Suprapubic skin (tissue), 4 donors: Measurements from ENCODE around the gene CGNL1. TPM values are rescaled to one million over a fixed set of nuclear protein-coding genes. Genes with fewer than 3 reads are reported as not detected.
A peak's percentile ranks its signal among the peaks of the same experiment; 100 is the strongest.

Source experiments
- DNase-seq, 2 donors: peaks; one replicate each; pipeline ENCODE4 v3.0.0-alpha.2; 2019; ENCODE audit warnings: low spot score in 2 of 2
- H3K27ac ChIP-seq: fragments of 200-600 bp; sonication (generic); one replicate; pipeline ENCODE4 v1.5.1; 2019
- H3K27me3 ChIP-seq: fragments of 200-600 bp; sonication (generic); one replicate; pipeline ENCODE4 v1.5.1; 2019
- H3K36me3 ChIP-seq: fragments of 200-600 bp; sonication (generic); one replicate; pipeline ENCODE4 v1.5.1; 2019
- H3K4me1 ChIP-seq: fragments of 200-600 bp; sonication (generic); one replicate; pipeline ENCODE4 v1.5.1; 2019
- H3K4me3 ChIP-seq: fragments of 200-600 bp; sonication (generic); one replicate; pipeline ENCODE4 v1.5.1; 2019; ENCODE audit warnings: mild to moderate bottlenecking
- H3K9me3 ChIP-seq: fragments of 200-600 bp; sonication (generic); one replicate; pipeline ENCODE4 v1.5.1; 2019
- CTCF ChIP-seq, 2 donors: fragments of 200-600 bp in 1 of 2; fragments of 450-650 bp in 1 of 2; sonication (generic) in 1 of 2; IDR thresholded peaks; one replicate each; pipeline ENCODE4 v1.5.1; 2016 to 2019; ENCODE audit warnings: antibody characterized with exemption in 2 of 2, mild to moderate bottlenecking in 1 of 2, moderate library complexity in 1 of 2
- EP300 ChIP-seq: sonication (generic); formaldehyde crosslinking; IDR thresholded peaks from one replicate; pipeline ENCODE4 v1.6.1; 2017; ENCODE audit warnings: antibody characterized with exemption
- POLR2A ChIP-seq, 2 donors: fragments of 450-650 bp; IDR thresholded peaks; one replicate each; pipeline ENCODE4 v1.6.1; 2017; ENCODE audit warnings: antibody characterized with exemption in 2 of 2, mild to moderate bottlenecking in 2 of 2, moderate library complexity in 2 of 2
- POLR2AphosphoS5 ChIP-seq, 3 donors: sonication (generic); formaldehyde crosslinking; IDR thresholded peaks; one replicate each; pipeline ENCODE4 v1.6.1; 2017; ENCODE audit warnings: antibody characterized with exemption in 3 of 3
- WGBS: methylation state at CpG from one replicate; pipeline ENCODE4 v1.1.5; 2018; 5-methylcytosine and 5-hydroxymethylcytosine counted together
- total RNA-seq, 4 donors: library from RNA; depleted of rRNA; stranded (reverse); fragments of >200 nt; gene quantifications; one replicate each; pipeline ENCODE4 v1.1.0, GENCODE V29; 2016

Gene CGNL1
- total RNA-seq, 4 donors from 2014 or later, result 7.1 to 27.0 (median 14.2) TPM

GRCh38 chr15:57443486-57443885 lies 67.2 kb downstream of the CGNL1 start:
- Histone ChIP-seq H3K36me3 (no peaks in the 10 kb centered on the region), H3K4me1 (peaks cover 10% of the 10 kb centered on the region), H3K27ac (no peak overlapping the region), H3K4me3 (no peak overlapping the region), H3K27me3 (no peaks in the 10 kb centered on the region), H3K9me3 (no peaks in the 10 kb centered on the region)
- no peak for DNase-seq
- TF ChIP-seq POLR2A (IDR thresholded peaks at IDR 0.05) (no peak), EP300 (no peak), POLR2AphosphoS5 (IDR thresholded peaks at IDR 0.05) (no peak), CTCF (IDR thresholded peaks at IDR 0.05) (no peak)
- 98% methylated on average over 8 of the region's 8 CpGs for WGBS

DNA sequence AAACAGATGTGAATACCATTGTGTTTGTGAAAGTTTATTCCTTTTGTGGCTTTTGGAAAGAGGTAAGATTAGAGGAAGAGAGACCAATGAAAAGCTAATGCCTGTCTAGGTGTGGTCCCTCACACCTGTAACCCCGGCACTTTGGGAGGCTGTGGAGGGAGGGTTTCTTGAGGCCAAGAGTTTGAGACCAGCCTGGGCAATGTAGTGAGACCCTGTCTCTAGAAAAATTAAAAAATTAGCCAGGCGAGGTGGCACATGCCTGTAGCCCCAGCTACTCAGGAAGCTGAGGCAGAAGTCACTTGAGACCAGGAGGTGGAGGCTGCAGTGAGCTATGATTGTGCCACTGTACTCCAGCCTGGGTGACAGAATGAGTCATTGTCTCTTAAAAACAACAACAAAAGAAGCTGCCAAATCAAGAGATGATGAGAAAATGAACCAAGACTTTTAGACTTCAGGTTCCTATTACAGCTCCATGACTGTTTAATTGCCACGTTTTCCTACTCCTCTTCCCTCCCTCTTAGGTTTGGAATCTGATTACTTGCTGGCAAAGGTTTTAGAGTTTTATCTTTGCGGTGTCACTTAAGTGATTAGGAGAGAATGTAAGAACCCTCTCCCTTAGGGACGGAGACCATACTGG lies 68.7 kb downstream of the CGNL1 start:
- Histone ChIP-seq H3K9me3 (no peaks in the 10 kb centered on the region), H3K27ac (peak overlapping the region; percentile 47), H3K4me1 (peaks cover 10% of the 10 kb centered on the region), H3K4me3 (no peak overlapping the region), H3K36me3 (no peaks in the 10 kb centered on the region), H3K27me3 (no peaks in the 10 kb centered on the region)
- no peak for DNase-seq
- TF ChIP-seq POLR2AphosphoS5 (IDR thresholded peaks at IDR 0.05) (no peak), CTCF (IDR thresholded peaks at IDR 0.05) (no peak), POLR2A (IDR thresholded peaks at IDR 0.05) (no peak), EP300 (no peak)
- 53% methylated on average over 5 of the region's 5 CpGs for WGBS

DNA sequence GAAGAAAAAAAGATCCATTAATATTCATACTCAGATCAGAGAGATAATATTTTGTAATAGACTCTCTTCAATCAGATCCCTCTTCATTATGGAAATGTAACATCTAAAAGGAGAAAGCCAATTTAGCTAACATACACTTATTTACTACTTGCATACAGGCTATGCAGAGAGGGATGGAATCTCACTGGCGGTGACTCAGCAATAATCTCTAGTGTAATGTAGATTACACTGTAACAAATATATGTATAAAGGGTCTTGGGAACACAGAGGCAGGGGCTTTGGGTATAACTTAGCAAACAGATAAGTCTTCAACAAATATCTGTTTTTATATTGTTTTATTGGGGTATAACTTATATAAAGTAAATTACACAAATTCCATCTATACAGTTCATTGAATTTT lies 69.6 kb downstream of the CGNL1 start:
- Histone ChIP-seq H3K9me3 (no peaks in the 10 kb centered on the region), H3K27me3 (no peaks in the 10 kb centered on the region), H3K36me3 (no peaks in the 10 kb centered on the region), H3K4me1 (peaks cover 10% of the 10 kb centered on the region), H3K27ac (no peak overlapping the region), H3K4me3 (no peak overlapping the region)
- DNase-seq, result no peak
- WGBS, result 62% methylated on average over 1 of the region's 1 CpG
- TF ChIP-seq EP300, result no peak
- TF ChIP-seq CTCF (IDR thresholded peaks at IDR 0.05), result no peak
- TF ChIP-seq POLR2AphosphoS5 (IDR thresholded peaks at IDR 0.05), result no peak
- no peak for TF ChIP-seq POLR2A (IDR thresholded peaks at IDR 0.05)

GRCh38 chr15:57446393-57446792 lies 70.1 kb downstream of the CGNL1 start:
- no peaks in the 10 kb centered on the region for H3K27me3 ChIP-seq
- no peak overlapping the region for H3K4me3 ChIP-seq
- no peak for TF ChIP-seq EP300
- TF ChIP-seq POLR2A (IDR thresholded peaks at IDR 0.05), result no peak
- TF ChIP-seq CTCF (IDR thresholded peaks at IDR 0.05), result no peak
- TF ChIP-seq POLR2AphosphoS5 (IDR thresholded peaks at IDR 0.05), result no peak
- no peak for DNase-seq
- no peak overlapping the region for H3K27ac ChIP-seq
- H3K36me3 ChIP-seq, result no peaks in the 10 kb centered on the region
- peaks cover 10% of the 10 kb centered on the region for H3K4me1 ChIP-seq
- 94% methylated on average over 3 of the region's 3 CpGs for WGBS
- no peaks in the 10 kb centered on the region for H3K9me3 ChIP-seq

GRCh38 chr15:57451555-57451954 lies 75.2 kb downstream of the CGNL1 start:
- TF ChIP-seq POLR2AphosphoS5 (IDR thresholded peaks at IDR 0.05), result no peak
- TF ChIP-seq POLR2A (IDR thresholded peaks at IDR 0.05), result no peak
- TF ChIP-seq EP300, result no peak
- no peak for TF ChIP-seq CTCF (IDR thresholded peaks at IDR 0.05)
- no peaks in the 10 kb centered on the region for H3K9me3 ChIP-seq
- H3K4me1 ChIP-seq, result no peaks in the 10 kb centered on the region
- no peak overlapping the region for H3K27ac ChIP-seq
- peaks cover 16% of the 10 kb centered on the region for H3K36me3 ChIP-seq
- no peaks in the 10 kb centered on the region for H3K27me3 ChIP-seq
- no peak overlapping the region for H3K4me3 ChIP-seq
- no peak for DNase-seq
